Keratinocyte (primary cell): ENCODE measurements around the gene VPS35L. TPM values are rescaled to one million over a fixed set of nuclear protein-coding genes. Genes with fewer than 3 reads are reported as not detected.

ENCODE experiments used
- DNase-seq: peaks from one replicate; pipeline ENCODE4 v3.0.0-alpha.2; 2011; ENCODE audit warnings: low read depth, missing footprints, low spot score
- FAIRE-seq: peaks from 2 replicates; lab custom pipeline; 2011; peaks lifted over from hg19 to GRCh38; lab: Jason Lieb, UNC
- H2AFZ ChIP-seq: 2 replicates; pipeline ENCODE4 v1.6.0; 2012; ENCODE audit warnings: low read length, control low read depth, inconsistent platforms; ENCODE audit not compliant: control insufficient read depth
- H3K27ac ChIP-seq: 2 replicates; pipeline ENCODE4 v1.5.1; 2011; ENCODE audit warnings: low read length; ENCODE audit not compliant: control insufficient read depth, insufficient read depth
- H3K27me3 ChIP-seq: 3 replicates; pipeline ENCODE4 v1.6.0; 2011; ENCODE audit warnings: low read length; ENCODE audit not compliant: control insufficient read depth, insufficient read depth; ENCODE audit errors: extremely low read depth
- H3K36me3 ChIP-seq, 2 experiments: 2 replicates in 1 of 2; 3 replicates in 1 of 2; pipeline ENCODE4 v1.5.1; 2011; ENCODE audit warnings: low read length in 2 of 2, mild to moderate bottlenecking in 1 of 2; ENCODE audit not compliant: control insufficient read depth in 2 of 2, insufficient read depth in 2 of 2; ENCODE audit errors: extremely low read depth in 1 of 2
- H3K4me1 ChIP-seq: 3 replicates; pipeline ENCODE4 v1.5.1; 2011; ENCODE audit warnings: low read length; ENCODE audit not compliant: control insufficient read depth, insufficient read depth; ENCODE audit errors: extremely low read depth
- H3K4me2 ChIP-seq: 3 replicates; pipeline ENCODE4 v1.6.0; 2011; ENCODE audit warnings: low read depth, low read length; ENCODE audit not compliant: control insufficient read depth, insufficient read depth; ENCODE audit errors: extremely low read depth
- H3K4me3 ChIP-seq, 3 experiments: fragments of 200-600 bp in 1 of 3; sonication (generic) in 1 of 3; 2 replicates in 2 of 3; 3 replicates in 1 of 3; pipeline ENCODE4 v1.5.1; 2011 to 2016; ENCODE audit warnings: low read length in 3 of 3, mild to moderate bottlenecking in 3 of 3, control low read depth in 2 of 3, inconsistent platforms in 1 of 3, low read depth in 1 of 3, mixed read lengths in 1 of 3, mixed run types in 1 of 3, moderate library complexity in 1 of 3; ENCODE audit not compliant: control insufficient read depth in 2 of 3, insufficient read depth in 2 of 3; ENCODE audit errors: extremely low read depth in 1 of 3
- H3K79me2 ChIP-seq: 2 replicates; pipeline ENCODE4 v1.6.0; 2012; ENCODE audit warnings: low read length; ENCODE audit not compliant: control insufficient read depth, insufficient read depth
- H3K9ac ChIP-seq: 3 replicates; pipeline ENCODE4 v1.6.0; 2011; ENCODE audit warnings: low read length; ENCODE audit not compliant: control insufficient read depth, insufficient read depth; ENCODE audit errors: extremely low read depth
- H3K9me1 ChIP-seq: 3 replicates; pipeline ENCODE4 v1.6.0; 2011; ENCODE audit warnings: low read length; ENCODE audit not compliant: control insufficient read depth, insufficient read depth; ENCODE audit errors: extremely low read depth
- H3K9me3 ChIP-seq: 2 replicates; pipeline ENCODE4 v1.5.1; 2012; ENCODE audit warnings: low read depth, low read length; ENCODE audit not compliant: control insufficient read depth
- H4K20me1 ChIP-seq: 3 replicates; pipeline ENCODE4 v1.6.0; 2011; ENCODE audit warnings: low read length; ENCODE audit not compliant: control insufficient read depth, insufficient read depth; ENCODE audit errors: extremely low read depth
- CTCF ChIP-seq, 3 experiments: IDR thresholded peaks in 1 of 3; conservative IDR thresholded peaks in 1 of 3; optimal IDR thresholded peaks in 1 of 3; 2 replicates in 2 of 3; 3 replicates in 1 of 3; pipeline versions ENCODE3 to v1.5.1; 2011; ENCODE audit warnings: low read length in 3 of 3, mild to moderate bottlenecking in 3 of 3, moderate library complexity in 2 of 3, control low read depth in 1 of 3, inconsistent platforms in 1 of 3; ENCODE audit not compliant: insufficient read depth in 2 of 3; ENCODE audit errors: extremely low read depth in 1 of 3
- EZH2 ChIP-seq: IDR thresholded peaks from one replicate; pipeline ENCODE4 v1.6.1; 2012; ENCODE audit warnings: inconsistent platforms, mild to moderate bottlenecking, low read length, moderate library complexity
- dilution Hi-C: fragments of 300-500 bp; cut with MboI; formaldehyde crosslinking; loops from one replicate; pipeline ENCODE4 v1.7.0; 2020; ENCODE audit warnings: low sequenced_read_pairs; ENCODE audit not compliant: extremely low pct_ligation_motif_present
- polyA plus RNA-seq, 5 experiments: library from polyadenylated mRNA; depleted of rRNA in 3 of 5; stranded (reverse) in 3 of 5; stranded (forward) in 1 of 5; unstranded in 1 of 5; fragments of >200 nt; gene quantifications; 1 replicate in 1 of 5; 2 replicates in 3 of 5; 3 replicates in 1 of 5; pipeline versions ENCODE4 v1.2.1 to v1.2.3, GENCODE V29; 2011 to 2012; ENCODE audit warnings: missing spikeins in 2 of 5, low read depth in 1 of 5, low replicate concordance in 1 of 5

The VPS35L gene
- polyA plus RNA-seq, 1 donor (not counting 4 experiments of a cell fraction or from before 2014, with no cell fraction given), result 22.1 TPM

GRCh38 chr16:19705146-19705501 is 149.6 kb downstream of the VPS35L start:
- dilution Hi-C loops, result no loop called here
- Histone ChIP-seq H3K27ac (no peak overlapping the region), H3K36me3 (peaks cover 19 to 21% of the 10 kb centered on the region in 2 experiments), H4K20me1 (no peaks in the 10 kb centered on the region), H3K4me3 (no peak overlapping the region), H3K4me1 (peaks cover 10% of the 10 kb centered on the region), H2AFZ (no peak overlapping the region), H3K4me2 (no peak overlapping the region), H3K9ac (no peak overlapping the region), H3K27me3 (no peaks in the 10 kb centered on the region), H3K79me2 (no peaks in the 10 kb centered on the region), H3K9me3 (peaks cover 2% of the 10 kb centered on the region), H3K9me1 (no peaks in the 10 kb centered on the region)
- FAIRE-seq, result no peak
- DNase-seq, result no peak
- TF ChIP-seq CTCF (optimal IDR thresholded peaks at IDR 0.05 in 1 of 3, IDR thresholded peaks at IDR 0.05 in 1 of 3, conservative IDR thresholded peaks at IDR 0.05 in 1 of 3; ENCODE audit: extremely low read depth in 1 of 3, insufficient read depth in 2 of 3, low read length in 3 of 3) (no peak), EZH2 (no peak)

GRCh38 chr16:19705843-19706242 is 150.3 kb downstream of the VPS35L start:
- Histone ChIP-seq H3K9ac (no peak overlapping the region), H3K36me3 (peaks cover 19 to 21% of the 10 kb centered on the region in 2 experiments), H3K4me1 (peaks cover 10% of the 10 kb centered on the region), H3K27me3 (no peaks in the 10 kb centered on the region), H3K9me1 (no peaks in the 10 kb centered on the region), H3K4me2 (no peak overlapping the region), H4K20me1 (no peaks in the 10 kb centered on the region), H3K4me3 (no peak overlapping the region), H3K27ac (no peak overlapping the region), H2AFZ (no peak overlapping the region), H3K9me3 (peaks cover 2% of the 10 kb centered on the region), H3K79me2 (no peaks in the 10 kb centered on the region)
- DNase-seq, result no peak
- FAIRE-seq, result no peak
- TF ChIP-seq EZH2 (no peak), CTCF (optimal IDR thresholded peaks at IDR 0.05 in 1 of 3, IDR thresholded peaks at IDR 0.05 in 1 of 3, conservative IDR thresholded peaks at IDR 0.05 in 1 of 3; ENCODE audit: extremely low read depth in 1 of 3, insufficient read depth in 2 of 3, low read length in 3 of 3) (no peak)
- dilution Hi-C loops, result no loop called here
